ENCODE data around the gene GPS2.

GPS2 gene

DNA sequence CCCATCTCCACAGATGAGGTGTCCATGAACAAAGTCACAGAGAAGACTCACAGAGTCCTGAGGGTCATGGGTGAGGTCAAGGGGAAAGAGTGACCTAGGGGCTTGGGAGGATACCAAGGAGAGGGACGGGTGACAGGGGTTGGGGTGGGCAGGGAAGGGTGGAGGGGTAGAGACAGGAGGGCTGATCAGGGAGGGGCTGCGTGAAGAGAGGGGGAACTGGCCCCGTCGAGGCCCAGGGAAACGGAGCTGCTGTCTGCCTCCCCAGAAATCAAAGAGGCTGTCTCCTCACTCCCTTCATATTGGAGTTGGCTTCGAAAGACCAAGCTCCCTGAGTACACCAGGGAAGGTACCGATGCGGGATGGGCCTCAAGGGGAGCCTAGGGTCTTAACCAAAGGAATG lies 40.4 kb upstream of the GPS2 start:
- DNase-seq (ENCODE audit: low read depth) = no peak
- no peak overlapping the region for H3K4me3 ChIP-seq (ENCODE audit: control insufficient read depth, low read depth, low read length)
- TF ChIP-seq, protein P1, sequence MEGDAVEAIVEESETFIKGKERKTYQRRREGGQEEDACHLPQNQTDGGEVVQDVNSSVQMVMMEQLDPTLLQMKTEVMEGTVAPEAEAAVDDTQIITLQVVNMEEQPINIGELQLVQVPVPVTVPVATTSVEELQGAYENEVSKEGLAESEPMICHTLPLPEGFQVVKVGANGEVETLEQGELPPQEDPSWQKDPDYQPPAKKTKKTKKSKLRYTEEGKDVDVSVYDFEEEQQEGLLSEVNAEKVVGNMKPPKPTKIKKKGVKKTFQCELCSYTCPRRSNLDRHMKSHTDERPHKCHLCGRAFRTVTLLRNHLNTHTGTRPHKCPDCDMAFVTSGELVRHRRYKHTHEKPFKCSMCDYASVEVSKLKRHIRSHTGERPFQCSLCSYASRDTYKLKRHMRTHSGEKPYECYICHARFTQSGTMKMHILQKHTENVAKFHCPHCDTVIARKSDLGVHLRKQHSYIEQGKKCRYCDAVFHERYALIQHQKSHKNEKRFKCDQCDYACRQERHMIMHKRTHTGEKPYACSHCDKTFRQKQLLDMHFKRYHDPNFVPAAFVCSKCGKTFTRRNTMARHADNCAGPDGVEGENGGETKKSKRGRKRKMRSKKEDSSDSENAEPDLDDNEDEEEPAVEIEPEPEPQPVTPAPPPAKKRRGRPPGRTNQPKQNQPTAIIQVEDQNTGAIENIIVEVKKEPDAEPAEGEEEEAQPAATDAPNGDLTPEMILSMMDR (IDR thresholded peaks at IDR 0.05; ENCODE audit: control insufficient read depth, insufficient read depth, low read depth, low read length, missing control alignments) = no peak

DNA sequence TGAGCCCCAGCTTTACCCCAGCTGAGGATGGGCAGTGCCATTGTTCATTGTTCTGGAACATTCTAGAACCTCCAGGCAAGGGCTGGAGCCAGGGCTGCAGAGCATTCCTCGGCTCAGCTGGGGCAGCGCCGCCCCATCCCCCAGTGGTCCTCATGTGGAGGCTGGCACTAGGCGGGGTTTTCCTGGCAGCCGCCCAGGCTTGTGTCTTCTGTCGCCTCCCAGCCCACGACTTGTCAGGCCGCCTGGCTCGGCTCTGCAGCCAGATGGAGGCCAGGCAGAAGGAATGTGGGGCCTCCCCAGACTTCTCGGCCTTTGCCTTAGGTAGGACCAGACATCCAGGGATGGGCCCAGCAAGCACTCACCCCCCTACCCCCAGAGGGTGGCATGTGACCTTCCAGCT lies 39.9 kb upstream of the GPS2 start, which contains the start of gene TMEM95:
Gene TMEM95 (plus strand): TSS at position 104 of the 400 bp plus-strand sequence. CDS start 49 bp downstream, at position 153.
- H3K4me3 ChIP-seq (ENCODE audit: control insufficient read depth, low read depth, low read length) = peak within 1 kb of the TSS; percentile 7; the same call in 1 of the 2 replicates
- DNase-seq (ENCODE audit: low read depth) = no peak
- TF ChIP-seq, protein P1 (IDR thresholded peaks at IDR 0.05; ENCODE audit: control insufficient read depth, insufficient read depth, low read depth, low read length, missing control alignments) = no peak

DNA sequence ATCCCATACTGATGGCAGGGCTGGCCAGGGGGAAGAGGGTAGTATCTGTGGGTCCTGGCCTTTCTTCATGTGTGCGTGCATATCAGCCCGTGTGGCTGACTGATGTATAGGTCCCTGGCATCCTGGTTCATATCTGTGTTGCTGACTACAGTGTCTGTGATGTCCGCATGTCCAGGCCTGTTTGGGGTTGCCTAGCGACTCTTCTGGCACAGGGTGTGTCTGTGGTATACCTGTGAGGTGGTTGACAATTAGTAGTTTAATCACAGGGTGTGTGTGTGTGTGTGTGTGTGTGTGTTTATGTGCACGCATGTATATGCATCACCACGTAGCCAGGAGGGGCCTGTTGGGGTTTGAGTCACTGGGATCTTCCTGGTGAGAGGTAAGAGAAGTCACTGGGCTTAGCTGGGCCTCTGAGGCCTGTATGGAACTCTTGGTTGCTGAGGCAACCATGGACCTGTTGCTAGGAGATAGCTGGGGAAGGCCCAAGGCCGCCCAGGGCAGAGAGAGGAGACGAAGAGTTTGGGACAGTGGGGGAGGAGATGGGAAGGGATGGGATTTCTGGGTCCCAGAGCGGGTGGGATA lies 39.2 kb upstream of the GPS2 start:
- no peak for DNase-seq (ENCODE audit: low read depth)
- TF ChIP-seq, protein P1 (IDR thresholded peaks at IDR 0.05; ENCODE audit: control insufficient read depth, insufficient read depth, low read depth, low read length, missing control alignments) = no peak
- peak overlapping the region; percentile 7; the same call in 1 of the 2 replicates for H3K4me3 ChIP-seq (ENCODE audit: control insufficient read depth, low read depth, low read length)

DNA sequence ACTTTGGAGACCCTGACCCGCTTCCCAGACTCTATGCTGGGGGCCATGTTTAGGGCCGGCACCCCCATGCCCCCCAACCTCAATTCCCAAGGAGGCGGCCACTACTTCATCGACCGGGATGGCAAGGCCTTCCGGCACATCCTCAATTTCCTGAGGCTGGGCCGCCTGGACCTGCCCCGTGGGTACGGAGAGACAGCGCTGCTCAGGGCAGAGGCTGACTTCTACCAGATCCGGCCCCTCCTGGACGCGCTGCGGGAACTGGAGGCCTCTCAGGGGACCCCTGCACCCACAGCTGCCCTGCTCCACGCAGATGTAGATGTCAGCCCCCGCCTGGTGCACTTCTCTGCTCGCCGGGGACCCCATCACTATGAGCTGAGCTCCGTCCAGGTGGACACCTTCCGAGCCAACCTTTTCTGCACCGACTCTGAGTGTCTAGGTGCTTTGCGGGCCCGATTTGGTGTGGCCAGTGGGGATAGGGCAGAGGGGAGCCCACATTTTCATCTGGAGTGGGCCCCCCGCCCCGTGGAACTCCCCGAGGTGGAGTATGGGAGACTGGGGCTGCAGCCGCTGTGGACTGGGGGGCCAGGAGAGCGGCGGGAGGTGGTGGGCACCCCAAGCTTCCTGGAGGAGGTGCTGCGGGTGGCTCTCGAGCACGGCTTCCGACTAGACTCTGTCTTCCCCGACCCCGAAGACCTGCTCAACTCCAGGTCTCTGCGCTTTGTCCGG lies 37.9 kb upstream of the GPS2 start:
- no peak for DNase-seq (ENCODE audit: low read depth)
- H3K4me3 ChIP-seq (ENCODE audit: control insufficient read depth, low read depth, low read length) = peak overlapping the region; percentile 93
- TF ChIP-seq, protein P1 (IDR thresholded peaks at IDR 0.05; ENCODE audit: control insufficient read depth, insufficient read depth, low read depth, low read length, missing control alignments) = no peak

DNA sequence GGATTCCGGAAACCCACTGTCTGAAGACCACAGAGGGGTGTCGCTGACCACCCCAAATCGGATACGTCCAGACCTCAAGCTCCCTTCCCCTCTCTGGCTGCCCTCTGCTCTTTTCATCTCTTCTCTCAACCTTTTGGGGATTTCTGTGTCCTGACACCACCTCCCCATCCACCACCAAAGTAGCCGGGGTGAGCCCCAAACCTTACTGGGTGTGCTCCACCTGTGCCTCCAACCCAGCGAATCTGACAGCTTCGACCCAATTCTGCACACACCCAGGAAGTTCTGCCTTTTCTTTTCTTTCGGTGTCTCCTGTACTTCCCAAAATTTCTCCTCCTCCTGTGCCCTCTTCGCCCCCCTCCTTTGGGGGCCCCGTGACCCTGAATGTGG lies 37.3 kb upstream of the GPS2 start:
- no peak for DNase-seq (ENCODE audit: low read depth)
- peak overlapping the region; percentile 93 for H3K4me3 ChIP-seq (ENCODE audit: control insufficient read depth, low read depth, low read length)
- TF ChIP-seq, protein P1 (IDR thresholded peaks at IDR 0.05; ENCODE audit: control insufficient read depth, insufficient read depth, low read depth, low read length, missing control alignments) = peak; percentile 72

DNA sequence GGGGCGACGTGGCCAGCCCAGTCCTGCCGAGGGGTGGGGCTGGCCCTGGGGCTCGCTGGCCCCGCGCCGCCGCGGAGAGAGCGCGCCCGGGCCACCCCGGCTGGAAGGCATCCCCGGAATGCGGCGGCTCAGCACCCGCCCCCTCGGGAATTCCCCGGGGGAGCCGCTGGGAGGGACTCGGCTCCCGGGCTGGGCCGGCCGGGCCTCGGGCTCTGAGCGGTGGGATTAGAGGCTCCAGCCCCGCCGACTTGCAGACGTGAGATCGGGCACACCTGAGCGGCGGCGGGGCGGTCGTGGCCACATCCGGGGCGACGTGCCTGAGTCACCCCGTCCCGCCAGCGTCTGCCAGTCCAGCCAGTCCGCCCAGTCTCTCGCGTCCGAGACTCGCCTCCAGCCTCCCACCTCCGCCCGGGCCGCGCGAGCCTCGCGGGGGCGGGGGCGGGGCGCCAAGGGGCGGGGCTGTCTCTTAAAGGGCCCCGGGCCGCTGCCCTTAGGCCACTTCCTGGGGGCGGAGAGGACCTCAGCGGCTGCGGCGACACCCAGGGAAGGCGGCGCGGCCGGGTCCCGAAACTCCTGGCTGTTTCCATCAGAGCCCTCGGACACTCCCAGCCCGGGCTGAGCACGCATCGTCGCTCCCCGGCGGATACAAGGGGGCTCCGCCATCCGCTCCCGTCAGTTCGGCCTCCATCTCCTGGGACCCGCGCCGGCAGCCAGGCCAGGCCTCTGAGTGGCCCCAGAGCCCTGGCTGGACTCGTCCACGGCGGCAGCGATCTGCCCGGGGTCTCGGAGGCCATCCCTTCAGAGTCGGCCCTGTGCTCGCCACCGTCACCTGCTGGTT lies 36.7 kb upstream of the GPS2 start, which contains the start of gene KCTD11:
Gene KCTD11 (plus strand): TSS at position 498 of the 838 bp plus-strand sequence.
- TF ChIP-seq, protein P1 (IDR thresholded peaks at IDR 0.05; ENCODE audit: control insufficient read depth, insufficient read depth, low read depth, low read length, missing control alignments) = no peak
- H3K4me3 ChIP-seq (ENCODE audit: control insufficient read depth, low read depth, low read length) = peak within 1 kb of the TSS; percentile 93
- DNase-seq (ENCODE audit: low read depth) = peak; percentile 65
